A673 (cell line): ENCODE results near the gene NAA40. TPM values are rescaled to one million over a fixed set of nuclear protein-coding genes. Genes with fewer than 3 reads are reported as not detected.
A peak's percentile ranks its signal among the peaks of the same experiment; 100 is the strongest.

Experiments used
- BruUV-seq: library from RNA; stranded (reverse); fragments of 400-500 nt; replicated peaks from 2 replicates; lab custom pipeline; 2021; lab: Mats Ljungman, UMichigan
- CTCF ChIA-PET: fragments of 300-600 bp; sonication (Branson Sonifier 250); formaldehyde crosslinking; loops from one replicate; lab custom pipeline; 2022; ENCODE audit warnings: antibody characterized with exemption; lab: Charles Lee
- POLR2A ChIA-PET: fragments of 300-600 bp; sonication (Branson Sonifier 250); formaldehyde crosslinking; loops from one replicate; lab custom pipeline; 2022; ENCODE audit warnings: antibody characterized with exemption; ENCODE audit not compliant: low non-redundant PET; lab: Charles Lee
- DNase-seq: peaks from one replicate; pipeline ENCODE4 v3.0.0-alpha.2; 2015; ENCODE audit warnings: low spot score
- H3K27ac ChIP-seq: fragments of 200-600 bp; sonication (generic); 2 replicates; pipeline ENCODE4 v1.5.1; 2016; ENCODE audit warnings: mixed run types, low read depth, mild to moderate bottlenecking, mixed read lengths, antibody characterized with exemption, low read length; ENCODE audit not compliant: poor library complexity, severe bottlenecking
- H3K27me3 ChIP-seq: fragments of 200-600 bp; sonication (generic); replicated peaks from 2 replicates; pipeline ENCODE4 v1.6.1; 2017; ENCODE audit warnings: mixed run types, low read depth, mild to moderate bottlenecking, mixed read lengths, antibody characterized with exemption, low read length; ENCODE audit not compliant: insufficient read depth, poor library complexity
- H3K36me3 ChIP-seq: fragments of 200-600 bp; sonication (generic); 2 replicates; pipeline ENCODE4 v1.6.1; 2016; ENCODE audit warnings: mixed run types, mild to moderate bottlenecking, mixed read lengths, antibody characterized with exemption, low read length; ENCODE audit not compliant: insufficient read depth, poor library complexity, severe bottlenecking
- H3K4me1 ChIP-seq: fragments of 200-600 bp; sonication (generic); 2 replicates; pipeline ENCODE4 v1.6.1; 2017; ENCODE audit warnings: mixed run types, mild to moderate bottlenecking, mixed read lengths, antibody characterized with exemption, low read length; ENCODE audit not compliant: insufficient read depth, poor library complexity, severe bottlenecking
- H3K4me3 ChIP-seq: fragments of 200-600 bp; sonication (generic); 2 replicates; pipeline ENCODE4 v1.5.1; 2016; ENCODE audit warnings: low read depth, mixed run types, mild to moderate bottlenecking, mixed read lengths, low read length; ENCODE audit not compliant: poor library complexity, severe bottlenecking
- H3K9me3 ChIP-seq: fragments of 200-600 bp; sonication (generic); 2 replicates; pipeline ENCODE4 v1.6.1; 2016; ENCODE audit warnings: mixed run types, low read depth, mild to moderate bottlenecking, mixed read lengths, antibody characterized with exemption, low read length; ENCODE audit not compliant: poor library complexity, severe bottlenecking
- CTCF ChIP-seq: fragments of 300-800, 200-600 bp; sonication (generic); conservative IDR thresholded peaks from 2 replicates; pipeline ENCODE4 v1.5.1; 2017; ENCODE audit warnings: low read depth, mild to moderate bottlenecking, antibody characterized with exemption, low read length, moderate library complexity, mixed read lengths
- EZH2 ChIP-seq: fragments of 200-600 bp; sonication (generic); IDR thresholded peaks from 2 replicates; pipeline ENCODE4 v1.6.1; 2017; ENCODE audit warnings: borderline replicate concordance, low read depth, mild to moderate bottlenecking, mixed read lengths, antibody characterized with exemption, low read length; ENCODE audit not compliant: poor library complexity, severe bottlenecking
- intact Hi-C: fragments of 100-400 bp; cut with micrococcal nuclease; formaldehyde crosslinking; loops from one replicate; pipeline ENCODE4 v1.10.0; 2022; ENCODE audit not compliant: unreplicated experiment
- total RNA-seq: library from RNA; stranded (reverse); gene quantifications from 2 replicates; pipeline ENCODE4 v1.2.3, GENCODE V29; 2021

Gene NAA40
- total RNA-seq, 1 experiment from 2014 or later, result 44.8 TPM

- ChIA-PET POLR2A (no interaction called here), CTCF (interaction anchor here (0.6 to 0.7 kb wide), 2 partner anchors 17 to 45 kb away, joined by 3 to 5 read pairs; no protein-coding TSS in a partner anchor)
- TF ChIP-seq CTCF (no peak), EZH2 (no peak)
- Histone ChIP-seq H3K4me3 (peak overlapping the region; percentile 60), H3K36me3 (no peaks in the 10 kb centered on the region), H3K4me1 (peaks cover 23% of the 10 kb centered on the region), H3K27ac (peak overlapping the region; percentile 76), H3K27me3 (no peaks in the 10 kb centered on the region), H3K9me3 (no peaks in the 10 kb centered on the region)
- no TSS peak for BruUV-seq
- DNase-seq, result peak; percentile 84
- intact Hi-C loops, result no loop called here
These were observed 20.9 kb upstream of the NAA40 start for GRCh38 chr11:63917692-63918506.

GRCh38 chr11:63918507-63919191, 20.2 kb upstream of the NAA40 start:
- no TSS peak for BruUV-seq
- ChIA-PET CTCF (no interaction called here), POLR2A (no interaction called here)
- no peak for TF ChIP-seq EZH2
- TF ChIP-seq CTCF, result no peak
- H3K27me3 ChIP-seq, result no peaks in the 10 kb centered on the region
- H3K9me3 ChIP-seq, result no peaks in the 10 kb centered on the region
- peaks cover 23% of the 10 kb centered on the region for H3K4me1 ChIP-seq
- no peaks in the 10 kb centered on the region for H3K36me3 ChIP-seq
- peak overlapping the region; percentile 37 for H3K27ac ChIP-seq
- intact Hi-C loops, result no loop called here
- DNase-seq, result peak; percentile 38
- H3K4me3 ChIP-seq, result no peak overlapping the region

GRCh38 chr11:63919267-63920125, 19.3 kb upstream of the NAA40 start:
- no peaks in the 10 kb centered on the region for H3K9me3 ChIP-seq
- H3K4me3 ChIP-seq, result no peak overlapping the region
- no peaks in the 10 kb centered on the region for H3K36me3 ChIP-seq
- DNase-seq, result no peak
- no TSS peak for BruUV-seq
- peak overlapping the region; percentile 9 for H3K27ac ChIP-seq
- ChIA-PET POLR2A (no interaction called here), CTCF (no interaction called here)
- intact Hi-C loops, result no loop called here
- H3K27me3 ChIP-seq, result no peaks in the 10 kb centered on the region
- peaks cover 23% of the 10 kb centered on the region for H3K4me1 ChIP-seq
- TF ChIP-seq CTCF (no peak), EZH2 (no peak)
